Muscle of leg (tissue), 11 donors: ENCODE results near the gene BRS3. TPM values are rescaled to one million over a fixed set of nuclear protein-coding genes. Genes with fewer than 3 reads are reported as not detected.

ENCODE experiments used
- DNase-seq: peaks from one replicate; pipeline ENCODE4 v3.0.0; 2013
- H3K27ac ChIP-seq: one replicate; pipeline ENCODE4 v1.5.1; 2013; ENCODE audit warnings: mild to moderate bottlenecking, low read length, control low read depth
- H3K27me3 ChIP-seq: one replicate; pipeline ENCODE4 v1.6.1; 2013; ENCODE audit warnings: low read length; ENCODE audit not compliant: control insufficient read depth, insufficient read depth
- H3K36me3 ChIP-seq: one replicate; pipeline ENCODE4 v1.6.1; 2013; ENCODE audit warnings: low read length; ENCODE audit not compliant: control insufficient read depth, insufficient read depth
- H3K4me1 ChIP-seq: one replicate; pipeline ENCODE4 v1.6.1; 2013; ENCODE audit warnings: low read length; ENCODE audit not compliant: control insufficient read depth, insufficient read depth
- H3K4me3 ChIP-seq: one replicate; pipeline ENCODE4 v1.5.1; 2013; ENCODE audit warnings: low read length, control low read depth
- H3K9me3 ChIP-seq: replicated peaks from 2 replicates; pipeline ENCODE4 v1.6.1; 2013; ENCODE audit warnings: low read depth, low read length; ENCODE audit not compliant: control insufficient read depth
- WGBS: methylation state at CpG from one replicate; pipeline ENCODE4 v1.1.5; 2013; ENCODE audit warnings: missing lambda C conversion rate; ENCODE audit not compliant: insufficient coverage; 5-methylcytosine and 5-hydroxymethylcytosine counted together
- polyA plus RNA-seq, 8 donors: library from polyadenylated mRNA; unstranded; fragments of 120-200 nt; gene quantifications; one replicate each; pipeline versions ENCODE4 v1.2.1 to v1.2.3, GENCODE V29; 2013; ENCODE audit warnings: inconsistent platforms in 1 of 8, low replicate concordance in 1 of 8; ENCODE audit not compliant: insufficient read length in 8 of 8, insufficient read depth in 1 of 8
- total RNA-seq: library from RNA; stranded (reverse); fragments of 120-200 nt; gene quantifications from one replicate; pipeline ENCODE4 v1.2.4, GENCODE V29; 2013

BRS3 gene
- total and polyA plus RNA-seq, 9 donors: 0.22 TPM; not detected in 8

DNA sequence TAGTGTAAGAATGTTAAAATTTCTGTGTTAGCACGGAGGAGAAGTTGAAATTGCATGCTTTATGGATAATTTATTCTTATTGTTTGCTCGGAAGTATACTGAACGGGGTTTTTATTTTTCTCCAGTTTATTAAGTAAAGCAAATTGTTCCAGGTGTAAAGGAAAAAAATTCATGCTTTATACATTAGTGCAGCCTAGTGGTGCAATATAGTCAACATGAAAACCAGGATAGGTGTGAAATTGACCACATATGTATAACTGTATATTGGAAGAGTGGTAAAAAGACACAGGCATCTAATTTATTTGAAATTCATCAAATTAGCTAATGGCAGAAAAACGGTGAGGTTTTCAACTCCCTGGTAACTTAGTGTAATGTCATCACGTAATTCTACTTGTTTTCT, 959 bp downstream of the BRS3 start:
- Histone ChIP-seq H3K4me3 (no peak overlapping the region), H3K9me3 (no peaks in the 10 kb centered on the region), H3K27me3 (peaks cover 8% of the 10 kb centered on the region), H3K4me1 (no peaks in the 10 kb centered on the region), H3K36me3 (no peaks in the 10 kb centered on the region), H3K27ac (no peak overlapping the region)
- no CpG with 5 or more reads among the region's 5 CpGs for WGBS
- DNase-seq: no peak

DNA sequence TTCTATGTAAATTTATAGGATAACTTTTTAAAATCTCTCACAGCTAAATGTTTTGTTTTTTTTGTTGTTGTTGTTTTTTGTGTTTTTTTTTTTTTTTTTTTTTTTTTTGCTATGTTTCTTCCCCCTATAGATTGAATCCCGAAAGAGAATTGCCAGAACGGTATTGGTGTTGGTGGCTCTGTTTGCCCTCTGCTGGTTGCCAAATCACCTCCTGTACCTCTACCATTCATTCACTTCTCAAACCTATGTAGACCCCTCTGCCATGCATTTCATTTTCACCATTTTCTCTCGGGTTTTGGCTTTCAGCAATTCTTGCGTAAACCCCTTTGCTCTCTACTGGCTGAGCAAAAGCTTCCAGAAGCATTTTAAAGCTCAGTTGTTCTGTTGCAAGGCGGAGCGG, 4.1 kb downstream of the BRS3 start:
- no peak overlapping the region for H3K4me3 ChIP-seq
- H3K36me3 ChIP-seq: no peaks in the 10 kb centered on the region
- peaks cover 12% of the 10 kb centered on the region for H3K27me3 ChIP-seq
- H3K4me1 ChIP-seq: peaks cover 7% of the 10 kb centered on the region
- no peak for DNase-seq
- H3K9me3 ChIP-seq: no peaks in the 10 kb centered on the region
- no CpG with 5 or more reads among the region's 6 CpGs for WGBS
- no peak overlapping the region for H3K27ac ChIP-seq

DNA sequence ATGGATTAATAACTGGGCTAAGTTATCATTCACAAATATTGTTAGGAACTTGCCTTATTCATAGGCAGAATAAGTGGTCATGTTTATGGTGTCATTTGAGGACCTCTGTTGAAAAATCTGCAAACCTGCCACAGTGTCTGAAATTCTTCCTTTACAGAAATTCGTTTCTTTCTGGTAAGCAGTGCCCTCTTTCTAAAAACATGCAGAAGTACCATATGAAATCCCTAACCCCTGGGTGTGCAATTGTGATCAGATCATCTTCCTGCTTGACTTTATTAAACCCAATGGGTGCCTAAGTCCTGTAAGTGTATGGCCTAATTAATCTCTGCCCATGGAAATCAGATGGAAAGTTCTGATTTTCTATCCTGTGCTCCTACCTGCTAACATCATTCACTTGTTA, 5.3 kb downstream of the BRS3 start:
- no peaks in the 10 kb centered on the region for H3K9me3 ChIP-seq
- no peaks in the 10 kb centered on the region for H3K36me3 ChIP-seq
- peaks cover 7% of the 10 kb centered on the region for H3K4me1 ChIP-seq
- no peak for DNase-seq
- 33% methylated on average over 1 of the region's 1 CpG for WGBS
- peaks cover 12% of the 10 kb centered on the region for H3K27me3 ChIP-seq
- no peak overlapping the region for H3K27ac ChIP-seq
- H3K4me3 ChIP-seq: no peak overlapping the region

DNA sequence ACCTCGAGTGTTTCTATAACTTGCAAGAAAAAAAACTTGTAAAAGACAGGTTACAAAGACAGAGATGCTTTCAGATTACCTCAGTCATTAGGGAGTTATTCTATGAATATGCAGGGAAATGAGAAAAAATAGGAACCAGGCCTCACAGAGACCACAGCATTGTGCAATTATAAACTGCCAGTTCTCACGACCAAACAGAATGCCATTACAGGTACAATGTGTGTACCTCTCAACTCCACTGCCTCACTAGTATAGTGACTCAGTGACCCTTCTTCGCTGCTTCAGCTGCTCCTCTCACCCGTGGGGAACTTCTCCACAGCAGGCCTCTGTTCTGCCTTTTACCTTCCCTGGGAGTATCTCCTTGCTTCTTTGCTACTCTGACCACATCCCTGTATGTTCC, 7.3 kb downstream of the BRS3 start:
- Histone ChIP-seq H3K9me3 (no peaks in the 10 kb centered on the region), H3K4me1 (peaks cover 7% of the 10 kb centered on the region), H3K4me3 (no peak overlapping the region), H3K27ac (peak overlapping the region; percentile 29), H3K27me3 (peaks cover 9% of the 10 kb centered on the region), H3K36me3 (no peaks in the 10 kb centered on the region)
- no peak for DNase-seq
- WGBS: 45% methylated on average over 3 of the region's 4 CpGs

DNA sequence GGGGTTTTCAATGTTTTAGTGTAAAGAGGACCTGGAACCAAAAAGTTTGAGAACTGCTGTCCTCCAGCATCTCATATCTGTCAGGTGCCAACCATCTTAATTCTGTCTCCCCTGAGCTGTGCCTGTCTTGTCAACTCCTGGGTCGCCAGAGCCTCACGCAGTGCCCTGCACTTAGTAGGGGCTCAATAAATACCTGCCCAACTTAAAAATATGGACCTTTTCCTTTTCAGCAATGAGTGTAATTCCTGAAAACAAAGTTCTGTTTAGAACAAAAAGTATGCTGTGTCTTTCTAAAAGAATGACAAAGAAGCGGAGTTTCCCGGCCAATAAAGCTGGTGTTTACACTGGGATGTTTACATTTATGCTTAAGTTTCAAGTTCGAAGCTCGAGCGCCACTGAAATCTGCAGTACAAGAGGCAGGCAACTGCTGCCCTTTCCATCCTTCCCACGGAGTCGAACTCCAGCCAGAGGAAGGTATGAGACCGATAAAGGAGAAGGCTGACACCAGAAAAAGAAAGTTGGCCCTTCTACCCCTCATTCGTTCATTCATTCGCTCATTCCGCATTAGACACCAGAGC, 8.5 kb downstream of the BRS3 start:
- WGBS: 38% methylated on average over 3 of the region's 13 CpGs
- H3K27ac ChIP-seq: peak overlapping the region; percentile 98
- peak overlapping the region; percentile 63 for H3K4me3 ChIP-seq
- peaks cover 7% of the 10 kb centered on the region for H3K27me3 ChIP-seq
- H3K9me3 ChIP-seq: no peaks in the 10 kb centered on the region
- DNase-seq: no peak
- peaks cover 7% of the 10 kb centered on the region for H3K4me1 ChIP-seq
- no peaks in the 10 kb centered on the region for H3K36me3 ChIP-seq

DNA sequence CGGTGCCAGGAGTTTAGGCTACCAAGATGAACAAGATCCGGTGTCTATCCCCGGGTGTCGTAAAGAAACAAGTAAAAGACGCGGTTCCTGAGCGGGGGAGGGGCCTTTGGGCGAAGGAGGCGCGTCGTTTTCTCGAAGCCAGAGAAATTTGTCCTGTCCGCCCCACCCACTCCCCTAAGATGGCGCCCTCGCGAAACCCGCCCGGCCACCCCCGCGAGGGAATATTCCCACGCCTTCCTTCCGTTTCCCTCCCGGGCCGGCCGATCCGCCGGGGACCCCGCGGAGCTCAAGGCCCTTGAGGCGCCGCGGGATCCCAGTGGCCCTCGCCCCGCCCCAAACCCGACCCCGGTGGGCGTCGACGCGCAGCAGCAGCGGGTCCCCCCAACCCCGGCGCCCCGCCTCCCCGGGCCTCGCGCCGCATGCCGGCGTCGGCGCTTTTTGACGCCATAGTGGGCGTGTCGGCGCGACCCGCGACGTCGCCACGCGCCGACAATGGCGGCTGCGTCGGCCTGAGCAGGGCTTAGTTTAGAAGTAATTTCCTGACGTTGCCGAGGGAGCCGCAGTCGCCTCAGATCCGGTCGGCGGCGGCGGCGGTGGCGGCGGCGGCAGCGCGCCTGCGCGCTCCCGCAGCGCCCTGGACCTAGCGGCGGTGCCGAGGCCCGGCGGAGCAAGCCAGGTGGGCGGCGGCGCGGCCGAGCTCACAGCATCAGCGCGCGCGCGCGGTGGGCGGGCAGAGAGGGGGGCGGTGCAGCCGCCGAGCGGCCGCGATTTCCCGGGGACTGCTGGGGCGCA, 9.2 kb downstream of the BRS3 start:
- Histone ChIP-seq H3K27me3 (peaks cover 6% of the 10 kb centered on the region), H3K27ac (peak overlapping the region; percentile 98), H3K36me3 (no peaks in the 10 kb centered on the region), H3K4me3 (peak overlapping the region; percentile 73), H3K4me1 (peaks cover 7% of the 10 kb centered on the region), H3K9me3 (no peaks in the 10 kb centered on the region)
- peak; percentile 95 for DNase-seq
- WGBS: 34% methylated on average over 107 of the region's 111 CpGs

DNA sequence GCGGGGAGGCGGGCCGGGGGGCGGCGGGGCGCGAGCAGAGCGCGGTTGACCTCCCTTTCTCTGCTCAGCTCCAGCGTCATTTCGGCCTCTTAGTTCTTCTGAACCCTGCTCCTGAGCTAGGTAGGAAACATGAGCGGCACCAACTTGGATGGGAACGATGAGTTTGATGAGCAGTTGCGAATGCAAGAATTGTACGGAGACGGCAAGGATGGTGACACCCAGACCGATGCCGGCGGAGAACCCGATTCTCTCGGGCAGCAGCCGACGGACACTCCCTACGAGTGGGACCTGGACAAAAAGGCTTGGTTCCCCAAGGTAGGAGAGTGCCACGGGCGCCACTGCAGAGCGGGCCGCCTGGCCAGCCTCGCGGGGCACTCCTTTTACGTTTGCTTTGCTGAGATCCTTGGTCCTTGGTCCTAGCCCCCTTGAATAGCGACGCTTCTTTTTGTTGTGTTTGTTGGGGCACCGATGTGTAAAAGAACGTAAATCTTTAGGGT, 9.9 kb downstream of the BRS3 start, which contains the start of gene HTATSF1:
Gene HTATSF1, plus strand, starts transcription at position 37 of the 497 bp plus-strand sequence. Its CDS starts 93 bp downstream, at position 130.
- 41% methylated on average over 22 of the region's 35 CpGs for WGBS
- peaks cover 4% of the 10 kb centered on the region for H3K27me3 ChIP-seq
- no peaks in the 10 kb centered on the region for H3K9me3 ChIP-seq
- no peak for DNase-seq
- peaks cover 2% of the 10 kb centered on the region for H3K36me3 ChIP-seq
- peaks cover 7% of the 10 kb centered on the region for H3K4me1 ChIP-seq
- H3K4me3 ChIP-seq: peak within 1 kb of the TSS; percentile 73
- peak within 1 kb of the TSS; percentile 98 for H3K27ac ChIP-seq

DNA sequence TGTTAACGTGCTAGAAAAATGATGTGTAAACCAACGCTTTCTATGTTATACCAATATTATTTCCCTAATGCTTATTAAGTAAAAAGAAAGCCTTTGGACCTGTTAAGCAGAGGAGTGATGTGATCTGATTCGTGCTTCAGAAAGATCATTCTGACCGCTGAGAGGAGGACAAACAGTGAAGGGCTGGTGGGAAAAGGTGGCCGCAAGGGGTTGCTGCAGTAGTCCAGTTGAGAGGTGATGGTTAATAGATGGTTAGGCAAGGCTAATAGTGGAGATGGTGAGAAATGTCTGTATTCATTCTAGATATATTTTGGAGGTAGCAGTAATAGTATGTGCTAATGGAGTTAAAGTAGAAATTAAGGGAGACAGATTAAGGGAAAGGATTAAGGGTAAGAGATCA, 31.3 kb downstream of the BRS3 start:
- H3K4me1 ChIP-seq: no peaks in the 10 kb centered on the region
- no peak for DNase-seq
- H3K4me3 ChIP-seq: no peak overlapping the region
- no peaks in the 10 kb centered on the region for H3K9me3 ChIP-seq
- H3K36me3 ChIP-seq: no peaks in the 10 kb centered on the region
- H3K27ac ChIP-seq: no peak overlapping the region
- WGBS: 59% methylated on average over 3 of the region's 5 CpGs
- H3K27me3 ChIP-seq: peaks cover 8% of the 10 kb centered on the region

DNA sequence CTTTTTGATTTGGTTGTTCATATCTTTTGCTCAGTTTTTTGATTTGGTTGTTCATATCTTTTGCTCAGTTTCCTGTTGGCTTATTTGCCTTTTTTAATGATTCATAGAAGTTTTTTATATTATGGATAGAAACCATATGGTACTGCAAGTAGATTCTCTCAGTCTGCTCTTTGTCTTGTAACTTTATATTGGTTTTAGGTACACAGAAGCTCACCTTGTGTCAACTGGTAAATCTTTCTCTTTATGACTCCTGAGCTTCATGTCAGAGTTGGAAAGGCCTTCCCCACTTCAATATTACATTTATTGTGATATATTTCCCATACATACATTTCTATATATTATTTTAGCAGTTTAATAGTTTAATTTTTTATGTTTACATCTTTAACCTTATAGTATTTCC, 36.0 kb downstream of the BRS3 start:
- no peak overlapping the region for H3K27ac ChIP-seq
- peaks cover 3% of the 10 kb centered on the region for H3K4me1 ChIP-seq
- no peaks in the 10 kb centered on the region for H3K36me3 ChIP-seq
- H3K9me3 ChIP-seq: no peaks in the 10 kb centered on the region
- H3K27me3 ChIP-seq: peaks cover 8% of the 10 kb centered on the region
- no peak overlapping the region for H3K4me3 ChIP-seq
- DNase-seq: no peak

DNA sequence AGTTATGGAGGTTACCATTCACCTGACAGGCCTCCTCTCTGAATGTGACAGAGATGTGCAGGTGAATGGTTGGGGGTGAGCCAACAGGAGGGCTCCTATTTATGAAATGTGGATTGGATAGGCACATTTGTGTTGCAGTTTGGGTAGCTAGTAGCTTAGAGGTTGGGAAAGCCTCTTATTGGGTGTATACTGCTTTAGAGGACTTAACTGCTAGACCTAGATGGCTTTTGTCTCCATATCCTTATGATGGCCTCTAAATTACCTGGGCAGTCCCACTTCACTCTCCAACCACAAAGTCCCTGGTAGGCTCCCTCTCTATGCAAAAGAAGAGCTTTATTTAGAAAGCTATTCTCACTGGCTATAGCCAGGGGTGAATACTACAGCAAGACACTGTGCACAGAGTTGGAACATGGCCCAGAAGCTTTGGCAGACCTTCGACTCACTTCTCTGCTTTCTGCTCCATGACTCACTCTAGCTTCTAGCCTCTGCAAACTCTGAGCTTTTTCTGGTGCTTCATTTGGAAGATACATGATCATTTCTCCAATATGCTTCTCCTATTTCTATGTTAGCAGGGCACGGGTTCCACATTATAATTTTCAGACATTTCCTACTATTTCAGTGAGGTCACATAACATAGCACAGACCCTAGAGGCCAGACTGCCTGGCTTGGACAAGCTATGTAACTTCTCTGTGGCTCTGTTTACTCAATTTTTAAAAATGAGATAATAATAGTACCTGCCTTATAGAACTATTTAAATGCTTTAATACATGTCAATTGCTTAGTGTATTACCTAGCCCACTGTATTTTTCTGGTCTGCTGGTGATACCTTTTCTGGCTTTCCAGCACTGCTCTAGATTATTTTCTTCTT, 38.2 kb downstream of the BRS3 start:
- no peaks in the 10 kb centered on the region for H3K9me3 ChIP-seq
- H3K4me3 ChIP-seq: no peak overlapping the region
- H3K27ac ChIP-seq: peak overlapping the region; percentile 70
- 30% methylated on average over 2 of the region's 2 CpGs for WGBS
- peaks cover 3% of the 10 kb centered on the region for H3K4me1 ChIP-seq
- H3K27me3 ChIP-seq: peaks cover 10% of the 10 kb centered on the region
- DNase-seq: peak; percentile 97
- H3K36me3 ChIP-seq: no peaks in the 10 kb centered on the region
